ENCODE measurements around the gene HPS5. TPM values are rescaled to one million over a fixed set of nuclear protein-coding genes. Genes with fewer than 3 reads are reported as not detected.

Gene HPS5
- total RNA-seq, 4 donors from 2014 or later, result 17.0 to 24.5 (median 18.6) TPM

DNA sequence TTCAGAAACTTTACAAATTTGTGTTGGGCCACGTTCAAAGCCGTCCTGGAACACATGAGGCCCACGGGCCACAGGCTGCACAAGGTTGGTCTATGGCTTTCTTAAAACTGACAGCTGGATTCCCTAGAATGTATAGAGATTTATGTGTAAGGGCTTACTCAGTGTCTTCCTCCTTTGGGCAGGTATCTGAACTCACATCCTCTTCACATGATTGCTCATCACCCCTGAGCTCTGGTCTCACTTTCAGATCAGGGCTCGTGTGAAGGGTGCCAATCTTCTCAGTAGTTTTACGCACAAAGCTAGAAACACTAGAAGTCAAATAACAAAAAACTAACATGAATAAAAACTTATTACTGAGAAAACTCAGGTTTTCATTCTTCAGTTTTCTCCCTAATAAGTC lies 27.1 kb downstream of the HPS5 start:
- intact Hi-C loops (cut with DNase I), result no loop called here
- 98% methylated on average over 5 of the region's 5 CpGs for WGBS
- peaks cover 58 to 98% (median 87%) of the 10 kb centered on the region in 4 donors for H3K36me3 ChIP-seq

DNA sequence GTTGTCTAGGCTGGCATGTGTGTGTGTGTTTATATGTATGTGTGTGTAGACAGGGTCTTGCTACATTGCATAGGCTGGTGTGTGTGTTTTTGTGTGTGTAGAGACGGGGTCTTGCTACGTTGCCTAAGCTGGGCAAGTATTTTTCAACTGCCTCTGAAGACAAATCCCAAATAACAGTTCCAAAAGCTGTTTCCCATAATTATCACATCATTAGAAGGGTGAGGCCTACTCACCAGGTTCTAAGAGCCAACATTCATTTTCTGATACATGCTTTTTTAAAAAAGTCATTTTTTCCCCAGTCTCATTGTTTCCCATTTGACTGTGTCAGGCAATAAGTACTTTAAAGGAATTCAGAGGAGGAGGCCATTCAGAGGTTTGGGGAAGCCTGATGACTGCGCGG lies 33.0 kb downstream of the HPS5 start:
- intact Hi-C loops (cut with DNase I), result no loop called here
- no peak overlapping the region for H3K27ac ChIP-seq (replicated peaks in 1 of 4)
- WGBS, result 91% methylated on average over 4 of the region's 4 CpGs
- peaks cover 64 to 94% (median 83%) of the 10 kb centered on the region in 4 donors for H3K36me3 ChIP-seq
- no peaks in the 10 kb centered on the region for H3K4me1 ChIP-seq
- H3K27me3 ChIP-seq, result no peaks in the 10 kb centered on the region
- no peak overlapping the region for H3K4me3 ChIP-seq
- TF ChIP-seq EP300 (IDR thresholded peaks at IDR 0.05), result no peak
- TF ChIP-seq, protein P1, sequence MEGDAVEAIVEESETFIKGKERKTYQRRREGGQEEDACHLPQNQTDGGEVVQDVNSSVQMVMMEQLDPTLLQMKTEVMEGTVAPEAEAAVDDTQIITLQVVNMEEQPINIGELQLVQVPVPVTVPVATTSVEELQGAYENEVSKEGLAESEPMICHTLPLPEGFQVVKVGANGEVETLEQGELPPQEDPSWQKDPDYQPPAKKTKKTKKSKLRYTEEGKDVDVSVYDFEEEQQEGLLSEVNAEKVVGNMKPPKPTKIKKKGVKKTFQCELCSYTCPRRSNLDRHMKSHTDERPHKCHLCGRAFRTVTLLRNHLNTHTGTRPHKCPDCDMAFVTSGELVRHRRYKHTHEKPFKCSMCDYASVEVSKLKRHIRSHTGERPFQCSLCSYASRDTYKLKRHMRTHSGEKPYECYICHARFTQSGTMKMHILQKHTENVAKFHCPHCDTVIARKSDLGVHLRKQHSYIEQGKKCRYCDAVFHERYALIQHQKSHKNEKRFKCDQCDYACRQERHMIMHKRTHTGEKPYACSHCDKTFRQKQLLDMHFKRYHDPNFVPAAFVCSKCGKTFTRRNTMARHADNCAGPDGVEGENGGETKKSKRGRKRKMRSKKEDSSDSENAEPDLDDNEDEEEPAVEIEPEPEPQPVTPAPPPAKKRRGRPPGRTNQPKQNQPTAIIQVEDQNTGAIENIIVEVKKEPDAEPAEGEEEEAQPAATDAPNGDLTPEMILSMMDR (IDR thresholded peaks at IDR 0.05), result no peak
- no peak for TF ChIP-seq POLR2AphosphoS5 (IDR thresholded peaks at IDR 0.05)
- no peak for TF ChIP-seq POLR2A (IDR thresholded peaks at IDR 0.05; ENCODE audit: low read depth)
- DNase-seq (ENCODE audit: extremely low spot score), result no peak
- H3K9me3 ChIP-seq, result no peaks in the 10 kb centered on the region

More for the DNA sequence above, 27.1 kb downstream of the HPS5 start:
- TF ChIP-seq EP300 (IDR thresholded peaks at IDR 0.05), result no peak
- TF ChIP-seq POLR2A (IDR thresholded peaks at IDR 0.05; ENCODE audit: low read depth), result no peak
- TF ChIP-seq, protein P1 (IDR thresholded peaks at IDR 0.05), result no peak
- no peak for TF ChIP-seq POLR2AphosphoS5 (IDR thresholded peaks at IDR 0.05)
- no peak overlapping the region for H3K4me3 ChIP-seq
- H3K9me3 ChIP-seq, result no peaks in the 10 kb centered on the region
- no peaks in the 10 kb centered on the region for H3K27me3 ChIP-seq
- no peak for DNase-seq (ENCODE audit: extremely low spot score)
- no peaks in the 10 kb centered on the region for H3K4me1 ChIP-seq
- H3K27ac ChIP-seq (replicated peaks in 1 of 4), result no peak overlapping the region

DNA sequence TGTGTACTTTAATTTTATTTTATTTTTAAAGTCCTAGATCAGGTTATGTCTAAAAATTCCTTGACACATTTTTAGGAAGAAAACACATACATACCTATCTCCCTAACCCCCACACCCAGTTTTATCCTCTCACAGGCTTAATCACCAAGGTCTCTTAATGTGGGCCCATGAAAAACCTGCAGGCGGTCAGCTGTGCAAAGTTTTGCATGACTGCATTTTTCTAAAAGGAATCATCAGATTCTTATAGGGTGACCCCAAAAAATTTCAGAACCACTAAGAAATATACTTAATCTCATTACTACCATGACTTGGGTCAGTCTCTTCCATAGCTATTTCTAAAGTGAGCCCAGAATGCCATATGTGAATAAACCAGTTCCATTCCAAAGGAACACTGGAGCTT lies 36.1 kb downstream of the HPS5 start:
- H3K4me3 ChIP-seq, result no peak overlapping the region
- DNase-seq (ENCODE audit: extremely low spot score), result no peak
- peaks cover 59 to 92% (median 80%) of the 10 kb centered on the region in 4 donors for H3K36me3 ChIP-seq
- H3K27ac ChIP-seq (replicated peaks in 1 of 4), result no peak overlapping the region
- intact Hi-C loops (cut with DNase I), result no loop called here
- H3K9me3 ChIP-seq, result no peaks in the 10 kb centered on the region
- no peaks in the 10 kb centered on the region for H3K4me1 ChIP-seq
- no peaks in the 10 kb centered on the region for H3K27me3 ChIP-seq
- TF ChIP-seq EP300 (IDR thresholded peaks at IDR 0.05) (no peak), POLR2AphosphoS5 (IDR thresholded peaks at IDR 0.05) (no peak), POLR2A (IDR thresholded peaks at IDR 0.05; ENCODE audit: low read depth) (no peak)
- TF ChIP-seq, protein P1 (IDR thresholded peaks at IDR 0.05), result no peak
- WGBS, result 100% methylated on average over 1 of the region's 1 CpG

DNA sequence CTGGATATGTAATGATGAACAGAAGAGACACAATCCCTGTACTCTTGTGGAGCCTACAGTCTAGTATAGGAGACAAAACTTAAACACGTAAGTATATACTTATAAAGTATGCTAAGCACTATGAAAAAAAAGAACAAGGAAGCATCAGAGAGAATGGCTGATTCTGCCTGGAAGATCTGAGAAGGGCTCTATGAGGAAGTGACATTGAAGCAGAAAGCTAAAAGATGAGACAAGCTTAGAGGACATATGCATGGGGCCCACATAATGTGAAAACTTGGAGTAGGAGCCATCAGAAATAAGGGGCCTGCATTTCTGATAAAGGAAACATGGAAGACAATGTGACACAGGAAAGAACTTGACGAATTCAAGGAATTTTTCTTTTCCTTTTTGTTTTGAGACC lies 39.3 kb downstream of the HPS5 start:
- intact Hi-C loops (cut with DNase I), result no loop called here
- no peak overlapping the region for H3K27ac ChIP-seq (replicated peaks in 1 of 4)
- H3K36me3 ChIP-seq, result peaks cover 48 to 90% (median 75%) of the 10 kb centered on the region in 4 donors
- no peaks in the 10 kb centered on the region for H3K4me1 ChIP-seq
- H3K27me3 ChIP-seq, result no peaks in the 10 kb centered on the region
- H3K9me3 ChIP-seq, result no peaks in the 10 kb centered on the region
- DNase-seq (ENCODE audit: extremely low spot score), result no peak
- no peak overlapping the region for H3K4me3 ChIP-seq
- WGBS, result 91% methylated on average over 2 of the region's 2 CpGs
- TF ChIP-seq EP300 (IDR thresholded peaks at IDR 0.05) (no peak), POLR2A (IDR thresholded peaks at IDR 0.05; ENCODE audit: low read depth) (no peak), POLR2AphosphoS5 (IDR thresholded peaks at IDR 0.05) (no peak)
- TF ChIP-seq, protein P1 (IDR thresholded peaks at IDR 0.05), result no peak

DNA sequence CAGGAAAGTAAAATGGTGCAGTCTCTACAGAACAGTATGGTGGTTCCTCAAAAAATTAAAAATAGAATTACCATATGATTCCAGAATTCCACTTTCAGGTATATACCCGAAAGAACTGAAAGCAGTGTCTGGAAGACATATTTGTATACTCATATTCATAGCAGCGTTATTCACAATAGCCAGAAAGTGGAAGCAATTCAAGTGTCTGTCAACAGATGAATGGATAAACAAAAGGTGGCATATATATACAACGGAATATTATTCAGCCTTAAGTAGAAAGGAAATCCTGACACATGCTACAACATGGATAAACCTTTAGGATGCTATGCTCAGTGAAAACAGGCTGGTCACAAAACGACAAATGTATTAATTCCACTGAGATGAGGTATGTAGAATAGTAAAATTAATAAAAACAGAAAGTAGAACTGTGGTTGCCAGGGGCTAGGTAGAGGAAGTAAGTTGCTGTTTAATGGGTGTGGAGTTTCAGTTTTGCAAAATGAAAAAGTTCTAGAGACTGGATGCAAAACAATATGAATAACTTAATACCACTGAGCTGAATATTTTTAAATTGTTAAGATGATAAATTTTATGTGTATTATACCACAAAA lies 41.4 kb downstream of the HPS5 start:
- intact Hi-C loops (cut with DNase I), result no loop called here
- Histone ChIP-seq H3K36me3 (peaks cover 28 to 69% (median 58%) of the 10 kb centered on the region in 4 donors), H3K27me3 (no peaks in the 10 kb centered on the region), H3K4me3 (no peak overlapping the region), H3K4me1 (no peaks in the 10 kb centered on the region), H3K27ac (replicated peaks in 1 of 4) (no peak overlapping the region), H3K9me3 (no peaks in the 10 kb centered on the region)
- no peak for DNase-seq (ENCODE audit: extremely low spot score)
- 72% methylated on average over 4 of the region's 4 CpGs for WGBS
- TF ChIP-seq, protein P1 (IDR thresholded peaks at IDR 0.05), result no peak
- TF ChIP-seq POLR2AphosphoS5 (IDR thresholded peaks at IDR 0.05), result no peak
- TF ChIP-seq EP300 (IDR thresholded peaks at IDR 0.05), result no peak
- TF ChIP-seq POLR2A (IDR thresholded peaks at IDR 0.05; ENCODE audit: low read depth), result no peak

Measured in esophagus muscularis mucosa (tissue), 4 donors.